Activated naive CD4-positive, alpha-beta T cell treated with anti-CD3 and anti-CD28 coated beads for 36 hours (primary cell): ENCODE data around the gene MYL2. TPM values are rescaled to one million over a fixed set of nuclear protein-coding genes. Genes with fewer than 3 reads are reported as not detected.

Experiments
- CTCF ChIA-PET: fragments of 350-600 bp; sonication (Branson Sonifier 250); formaldehyde crosslinking; loops from one replicate; lab custom pipeline; 2021; ENCODE audit warnings: antibody characterized with exemption; lab: Charles Lee
- DNase-seq: peaks from one replicate; pipeline ENCODE4 v3.0.0-alpha.2; 2020
- H3K27ac Mint-ChIP-seq: one replicate; pipeline ENCODE4 v1.8.0; 2021; ENCODE audit warnings: mild to moderate bottlenecking, mixed read lengths
- H3K27me3 Mint-ChIP-seq: one replicate; pipeline ENCODE4 v1.8.0; 2021; ENCODE audit warnings: low read depth, mixed read lengths
- H3K36me3 Mint-ChIP-seq: one replicate; pipeline ENCODE4 v1.8.0; 2021; ENCODE audit warnings: low read depth, mixed read lengths
- H3K4me1 Mint-ChIP-seq: one replicate; pipeline ENCODE4 v1.8.0; 2021; ENCODE audit warnings: low read depth, mixed read lengths
- H3K4me3 Mint-ChIP-seq: one replicate; pipeline ENCODE4 v1.8.0; 2021; ENCODE audit warnings: mild to moderate bottlenecking, moderate library complexity, mixed read lengths
- H3K9me3 Mint-ChIP-seq: one replicate; pipeline ENCODE4 v1.8.0; 2021; ENCODE audit warnings: mixed read lengths
- intact Hi-C: fragments of 100-400 bp; cut with micrococcal nuclease; formaldehyde crosslinking; loops from one replicate; pipeline ENCODE4 v1.15.1; 2023
- total RNA-seq, 2 experiments: library from RNA; stranded (reverse); gene quantifications; one replicate each; pipeline ENCODE4 v1.2.3, GENCODE V29; 2021

MYL2 gene
- total RNA-seq, 2 experiments from 2014 or later, result not detected

GRCh38 chr12:110880651-110881050 lies 39.7 kb downstream of the MYL2 start:
- Mint-ChIP-seq H3K4me1 (no peaks in the 10 kb centered on the region), H3K27me3 (peaks cover 3% of the 10 kb centered on the region), H3K27ac (no peak overlapping the region), H3K9me3 (no peaks in the 10 kb centered on the region), H3K36me3 (no peaks in the 10 kb centered on the region), H3K4me3 (no peak overlapping the region)
- DNase-seq, result no peak
- intact Hi-C loops, result no loop called here
- CTCF ChIA-PET, result no interaction called here

GRCh38 chr12:110874781-110875180 lies 45.6 kb downstream of the MYL2 start:
- CTCF ChIA-PET, result interaction anchor here (1.3 kb wide), 1 partner anchor 13 kb away, joined by 3 read pairs; no protein-coding TSS in a partner anchor
- no peak for DNase-seq
- intact Hi-C loops, result no loop called here
- Mint-ChIP-seq H3K27me3 (peaks cover 5% of the 10 kb centered on the region), H3K4me1 (no peaks in the 10 kb centered on the region), H3K4me3 (no peak overlapping the region), H3K27ac (no peak overlapping the region), H3K36me3 (no peaks in the 10 kb centered on the region), H3K9me3 (no peaks in the 10 kb centered on the region)

- Mint-ChIP-seq H3K27me3 (peaks cover 5% of the 10 kb centered on the region), H3K36me3 (no peaks in the 10 kb centered on the region), H3K9me3 (no peaks in the 10 kb centered on the region), H3K4me1 (no peaks in the 10 kb centered on the region), H3K27ac (no peak overlapping the region), H3K4me3 (no peak overlapping the region)
- CTCF ChIA-PET, result interaction anchor here (1.3 kb wide), 1 partner anchor 14 kb away, joined by 3 read pairs; no protein-coding TSS in a partner anchor
- intact Hi-C loops, result no loop called here
- no peak for DNase-seq
Observed at GRCh38 chr12:110874351-110874750, 46.0 kb downstream of the MYL2 start.

GRCh38 chr12:110872100-110872499 lies 48.3 kb downstream of the MYL2 start:
- peaks cover 2% of the 10 kb centered on the region for H3K27me3 Mint-ChIP-seq
- H3K4me1 Mint-ChIP-seq, result no peaks in the 10 kb centered on the region
- H3K4me3 Mint-ChIP-seq, result no peak overlapping the region
- no peak for DNase-seq
- H3K27ac Mint-ChIP-seq, result no peak overlapping the region
- CTCF ChIA-PET, result interaction anchor here (1.1 kb wide), 1 partner anchor 15 kb away, joined by 3 read pairs; no protein-coding TSS in a partner anchor
- intact Hi-C loops, result no loop called here
- no peaks in the 10 kb centered on the region for H3K9me3 Mint-ChIP-seq
- no peaks in the 10 kb centered on the region for H3K36me3 Mint-ChIP-seq

GRCh38 chr12:110869803-110870202 lies 50.6 kb downstream of the MYL2 start:
- DNase-seq, result no peak
- Mint-ChIP-seq H3K9me3 (no peaks in the 10 kb centered on the region), H3K36me3 (no peaks in the 10 kb centered on the region), H3K4me3 (no peak overlapping the region), H3K27ac (no peak overlapping the region), H3K4me1 (no peaks in the 10 kb centered on the region), H3K27me3 (peaks cover 2% of the 10 kb centered on the region)
- CTCF ChIA-PET, result interaction anchor here (1.4 kb wide), 1 partner anchor 18 kb away, joined by 3 read pairs; no protein-coding TSS in a partner anchor
- intact Hi-C loops, result no loop called here

- intact Hi-C loops, result no loop called here
- CTCF ChIA-PET, result interaction anchor here (1.4 kb wide), 1 partner anchor 19 kb away, joined by 3 read pairs; no protein-coding TSS in a partner anchor
- Mint-ChIP-seq H3K4me1 (no peaks in the 10 kb centered on the region), H3K4me3 (no peak overlapping the region), H3K27ac (no peak overlapping the region), H3K27me3 (peaks cover 2% of the 10 kb centered on the region), H3K9me3 (no peaks in the 10 kb centered on the region), H3K36me3 (no peaks in the 10 kb centered on the region)
- no peak for DNase-seq
Observed at GRCh38 chr12:110869026-110869425, 51.4 kb downstream of the MYL2 start.

GRCh38 chr12:110865521-110865920 lies 54.9 kb downstream of the MYL2 start:
- no peak for DNase-seq
- intact Hi-C loops, result no loop called here
- no peak overlapping the region for H3K27ac Mint-ChIP-seq
- CTCF ChIA-PET, result interaction anchor here (0.8 to 1.1 kb wide), 2 partner anchors 22 to 530 kb away, joined by 3 to 7 read pairs; no protein-coding TSS in a partner anchor
- H3K27me3 Mint-ChIP-seq, result no peaks in the 10 kb centered on the region
- H3K4me3 Mint-ChIP-seq, result no peak overlapping the region
- H3K9me3 Mint-ChIP-seq, result no peaks in the 10 kb centered on the region
- no peaks in the 10 kb centered on the region for H3K36me3 Mint-ChIP-seq
- H3K4me1 Mint-ChIP-seq, result peaks cover 5% of the 10 kb centered on the region

GRCh38 chr12:110863161-110863560 lies 57.2 kb downstream of the MYL2 start:
- no peaks in the 10 kb centered on the region for H3K36me3 Mint-ChIP-seq
- H3K4me3 Mint-ChIP-seq, result no peak overlapping the region
- H3K9me3 Mint-ChIP-seq, result no peaks in the 10 kb centered on the region
- peaks cover 5% of the 10 kb centered on the region for H3K4me1 Mint-ChIP-seq
- CTCF ChIA-PET, result interaction anchor here (1.5 kb wide), 1 partner anchor 16 kb away, joined by 3 read pairs; no protein-coding TSS in a partner anchor
- H3K27ac Mint-ChIP-seq, result no peak overlapping the region
- intact Hi-C loops, result no loop called here
- no peaks in the 10 kb centered on the region for H3K27me3 Mint-ChIP-seq
- no peak for DNase-seq

- no peaks in the 10 kb centered on the region for H3K9me3 Mint-ChIP-seq
- CTCF ChIA-PET, result interaction anchor here (1.1 to 1.5 kb wide), 2 partner anchors 15 to 256 kb away, joined by 3 to 4 read pairs; no protein-coding TSS in a partner anchor
- no peak for DNase-seq
- H3K36me3 Mint-ChIP-seq, result no peaks in the 10 kb centered on the region
- H3K4me1 Mint-ChIP-seq, result peaks cover 5% of the 10 kb centered on the region
- no peak overlapping the region for H3K27ac Mint-ChIP-seq
- H3K27me3 Mint-ChIP-seq, result no peaks in the 10 kb centered on the region
- H3K4me3 Mint-ChIP-seq, result no peak overlapping the region
- intact Hi-C loops, result no loop called here
Observed at GRCh38 chr12:110862329-110862728, 58.0 kb downstream of the MYL2 start.

- H3K27ac Mint-ChIP-seq, result no peak overlapping the region
- H3K9me3 Mint-ChIP-seq, result no peaks in the 10 kb centered on the region
- no peak for DNase-seq
- peaks cover 5% of the 10 kb centered on the region for H3K4me1 Mint-ChIP-seq
- H3K4me3 Mint-ChIP-seq, result no peak overlapping the region
- CTCF ChIA-PET, result interaction anchor here (1.0 to 1.5 kb wide), 3 partner anchors 14 to 256 kb away, joined by 3 to 4 read pairs (median 4); no protein-coding TSS in a partner anchor
- no peaks in the 10 kb centered on the region for H3K27me3 Mint-ChIP-seq
- intact Hi-C loops, result no loop called here
- H3K36me3 Mint-ChIP-seq, result no peaks in the 10 kb centered on the region
Observed at GRCh38 chr12:110861729-110862128, 58.6 kb downstream of the MYL2 start.

Other genes starting within 250 kb of the MYL2 start
- gene HVCN1, start 231.5 kb downstream of the MYL2 start, total RNA-seq, result 1 to 10 TPM; 2.6 to 3.1 TPM
- gene PPP1CC, start 177.7 kb downstream of the MYL2 start, total RNA-seq, result 100 to 1,000 TPM; 280 to 285 TPM
- gene CCDC63, start 73.6 kb downstream of the MYL2 start, total RNA-seq, result not detected
- gene CUX2, start 113.6 kb upstream of the MYL2 start, total RNA-seq, result under 1 TPM in 1 of 2 experiments, not detected in 1; 0.10 TPM